ENCODE measurements around the gene GGPS1.

GRCh38 chr1:235366286-235366685 is 37.9 kb downstream of the GGPS1 start:
- TF ChIP-seq SIX5 (IDR thresholded peaks at IDR 0.05; ENCODE audit: low read depth, low read length) (no peak), CTCF (IDR thresholded peaks at IDR 0.05; ENCODE audit: control extremely low read depth in 1 of 3, insufficient read depth in 1 of 3, low read depth in 1 of 3, low read length in 3 of 3) (no peak), POLR2A (IDR thresholded peaks at IDR 0.05; ENCODE audit: control extremely low read depth in 1 of 2, low read depth in 2 of 2, low read length in 2 of 2) (no peak), RFX5 (IDR thresholded peaks at IDR 0.05; ENCODE audit: borderline replicate concordance, low read depth, low read length) (no peak), TEAD4 (IDR thresholded peaks at IDR 0.05; ENCODE audit: low read depth, low read length) (no peak), USF2 (IDR thresholded peaks at IDR 0.05; ENCODE audit: low read length) (no peak), BACH1 (IDR thresholded peaks at IDR 0.05; ENCODE audit: low read length) (no peak), RAD21 (IDR thresholded peaks at IDR 0.05 in 1 of 2, conservative IDR thresholded peaks at IDR 0.05 in 1 of 2; ENCODE audit: low read depth in 2 of 2, low read length in 2 of 2) (no peak), POLR2AphosphoS5 (IDR thresholded peaks at IDR 0.05; ENCODE audit: low read depth, low read length) (no peak), MAX (IDR thresholded peaks at IDR 0.05) (no peak), POU5F1 (IDR thresholded peaks at IDR 0.05; ENCODE audit: low read depth, low read length) (no peak)

All from H1 (cell line).